Subcutaneous abdominal adipose tissue (tissue), 5 donors: ENCODE measurements around the gene NMRK1.

Source experiments
- H3K27ac ChIP-seq: one replicate; pipeline ENCODE4 v1.7.0; 2013; ENCODE audit warnings: low read depth, mild to moderate bottlenecking, inconsistent platforms, low read length, moderate library complexity
- H3K27me3 ChIP-seq, 5 donors: one replicate each; pipeline ENCODE4 v1.7.0; 2013; ENCODE audit warnings: low read length in 5 of 5, inconsistent platforms in 1 of 5; ENCODE audit not compliant: control insufficient read depth in 5 of 5, insufficient read depth in 4 of 5
- H3K36me3 ChIP-seq, 5 donors: one replicate each; pipeline ENCODE4 v1.7.0; 2013; ENCODE audit warnings: low read length in 5 of 5; ENCODE audit not compliant: control insufficient read depth in 5 of 5, insufficient read depth in 5 of 5
- H3K4me1 ChIP-seq, 5 donors: one replicate each; pipeline ENCODE4 v1.7.0; 2013; ENCODE audit warnings: low read length in 5 of 5, mild to moderate bottlenecking in 3 of 5, moderate library complexity in 1 of 5; ENCODE audit not compliant: control insufficient read depth in 5 of 5, insufficient read depth in 5 of 5
- H3K4me3 ChIP-seq, 5 donors: one replicate each; pipeline ENCODE4 v1.7.0; 2013; ENCODE audit warnings: low read length in 5 of 5, low read depth in 1 of 5
- H3K9ac ChIP-seq, 5 donors: one replicate each; pipeline ENCODE4 v1.7.0; 2013; ENCODE audit warnings: low read length in 5 of 5, mild to moderate bottlenecking in 4 of 5, moderate library complexity in 3 of 5
- H3K9me3 ChIP-seq, 5 donors: one replicate each; pipeline ENCODE4 v1.7.0; 2013; ENCODE audit warnings: low read length in 5 of 5; ENCODE audit not compliant: control insufficient read depth in 5 of 5
- donor health status: healthy.
- donor health status: healthy.
- donor health status: healthy.
- donor health status: healthy.
- donor health status: healthy.

Gene NMRK1

GRCh38 chr9:75065510-75065909 lies 22.4 kb downstream of the NMRK1 start:
- Histone ChIP-seq H3K27ac (no peak overlapping the region), H3K27me3 (no peaks in the 10 kb centered on the region), H3K4me1 (no peaks in the 10 kb centered on the region), H3K4me3 (no peak overlapping the region), H3K9ac (no peak overlapping the region), H3K9me3 (no peaks in the 10 kb centered on the region), H3K36me3 (peaks cover 37 to 66% (median 43%) of the 10 kb centered on the region in 5 donors)

DNA sequence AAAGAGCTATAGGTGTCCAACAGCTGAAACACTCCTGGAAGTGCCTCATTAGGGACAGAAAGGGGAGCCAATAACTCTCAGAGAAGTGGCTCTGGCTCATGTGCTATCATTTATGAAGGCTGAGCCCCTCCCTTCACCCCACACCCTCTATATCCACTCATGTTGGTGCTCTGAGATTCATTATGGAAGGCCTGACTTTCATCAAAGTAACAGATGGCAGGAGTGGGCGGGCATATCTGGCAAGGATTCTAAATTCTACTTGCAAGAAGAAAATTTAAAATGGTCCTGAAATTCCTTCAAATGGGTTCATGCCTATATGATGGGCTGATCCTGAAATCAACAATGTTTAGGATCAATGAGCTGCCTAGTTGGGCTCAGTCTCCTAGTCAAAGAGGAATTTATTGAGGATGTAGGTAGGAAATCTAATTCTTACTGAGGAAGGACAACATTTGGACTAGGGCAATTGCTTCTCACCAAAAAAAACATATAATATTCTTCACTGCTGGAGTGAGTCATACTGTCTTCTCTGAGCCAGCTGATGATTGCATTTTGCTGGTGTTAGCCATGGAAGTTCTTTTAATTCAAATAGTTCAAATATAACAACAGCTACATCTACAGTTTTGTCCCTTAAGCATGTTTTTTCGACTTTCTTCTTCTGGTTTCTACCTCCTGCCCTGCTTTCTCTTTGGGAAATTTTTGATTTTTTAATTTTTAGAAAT lies 23.5 kb downstream of the NMRK1 start:
- Histone ChIP-seq H3K27me3 (no peaks in the 10 kb centered on the region), H3K4me1 (no peaks in the 10 kb centered on the region), H3K9me3 (no peaks in the 10 kb centered on the region), H3K4me3 (no peak overlapping the region), H3K36me3 (peaks cover 35 to 63% (median 41%) of the 10 kb centered on the region in 5 donors), H3K9ac (no peak overlapping the region), H3K27ac (no peak overlapping the region)

- Histone ChIP-seq H3K4me1 (no peaks in the 10 kb centered on the region), H3K27me3 (no peaks in the 10 kb centered on the region), H3K27ac (no peak overlapping the region), H3K4me3 (no peak overlapping the region), H3K9ac (no peak overlapping the region), H3K36me3 (peaks cover 30 to 56% (median 39%) of the 10 kb centered on the region in 5 donors), H3K9me3 (no peaks in the 10 kb centered on the region)
Observed at GRCh38 chr9:75063556-75064305, 24.2 kb downstream of the NMRK1 start.

DNA sequence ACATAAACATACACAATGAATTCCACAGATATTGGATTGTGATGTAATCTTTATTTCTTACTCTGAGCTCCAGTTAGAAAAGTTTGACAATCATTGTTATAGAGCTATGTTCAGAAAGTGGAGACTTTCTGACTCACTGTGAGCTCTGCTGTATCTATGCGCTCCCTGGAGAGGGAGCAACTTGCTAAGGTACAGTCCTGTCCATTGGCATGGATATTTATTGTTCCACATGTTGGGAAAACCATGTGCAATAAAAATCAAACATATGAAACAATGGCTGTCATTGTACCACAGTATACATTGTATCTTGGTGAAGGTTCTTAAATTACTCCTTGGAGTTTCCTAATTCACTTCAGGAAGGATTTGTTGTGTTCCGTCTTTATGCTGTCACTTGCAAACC lies 26.8 kb downstream of the NMRK1 start:
- H3K27me3 ChIP-seq = no peaks in the 10 kb centered on the region
- H3K9ac ChIP-seq = no peak overlapping the region

DNA sequence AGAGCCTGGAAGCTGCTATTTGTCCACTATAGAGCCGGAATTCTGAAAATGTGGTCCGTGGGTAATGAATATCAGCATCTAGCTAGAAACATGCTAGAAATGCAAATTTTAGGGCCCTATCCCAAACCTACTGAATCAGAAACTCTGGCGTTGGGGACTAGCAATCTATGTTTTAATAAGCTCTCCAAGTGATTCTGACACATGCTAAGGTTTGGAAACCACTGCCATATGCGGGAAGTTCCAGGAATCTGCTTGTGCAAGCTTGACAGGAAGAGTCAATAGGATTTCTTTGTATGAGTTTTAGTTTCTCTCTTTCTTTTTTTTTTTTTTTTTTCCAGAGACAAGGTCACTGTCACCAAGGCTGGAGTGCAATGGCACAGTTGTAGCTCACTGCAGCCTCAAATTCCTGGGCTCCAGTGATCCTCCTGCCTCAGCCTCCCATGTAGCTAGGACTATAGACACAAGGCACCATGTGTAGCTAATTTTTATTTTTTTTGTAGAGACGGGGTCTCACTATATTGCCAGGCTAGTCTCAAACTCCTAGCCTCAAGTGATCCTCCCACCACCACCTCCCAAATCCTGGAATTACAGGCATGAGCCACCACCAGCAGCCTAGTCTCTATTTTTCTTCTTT lies 33.5 kb downstream of the NMRK1 start:
- H3K27ac ChIP-seq = no peak overlapping the region
- H3K4me3 ChIP-seq = no peak overlapping the region
- H3K9me3 ChIP-seq = peaks cover 0 to 4% (median 0%) of the 10 kb centered on the region in 5 donors
- H3K9ac ChIP-seq = no peak overlapping the region
- H3K27me3 ChIP-seq = no peaks in the 10 kb centered on the region
- H3K36me3 ChIP-seq = no peaks in the 10 kb centered on the region
- H3K4me1 ChIP-seq = no peaks in the 10 kb centered on the region

More for the DNA sequence above, 26.8 kb downstream of the NMRK1 start:
- Histone ChIP-seq H3K27ac (no peak overlapping the region), H3K36me3 (peaks cover 21 to 33% (median 22%) of the 10 kb centered on the region in 5 donors), H3K4me1 (no peaks in the 10 kb centered on the region), H3K9me3 (no peaks in the 10 kb centered on the region), H3K4me3 (no peak overlapping the region)

DNA sequence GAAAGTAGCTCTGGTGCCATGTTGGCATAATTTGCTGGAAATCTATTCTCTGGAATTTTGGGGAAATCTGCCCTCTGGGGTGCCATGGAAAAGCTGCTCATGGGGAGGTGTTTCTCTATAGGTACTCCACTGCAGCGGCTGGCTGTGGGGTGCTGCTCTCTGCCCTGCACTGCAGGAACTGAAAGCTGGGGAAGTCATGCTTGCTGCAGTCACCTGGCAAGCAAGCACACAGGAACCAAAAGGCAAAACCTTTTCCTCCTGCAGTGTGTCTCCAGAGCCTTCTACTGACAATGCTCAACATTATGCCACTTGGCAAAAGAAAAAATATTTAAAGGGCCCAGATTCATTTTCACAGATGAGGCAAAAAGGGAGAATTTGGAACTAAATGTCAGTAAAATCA lies 34.1 kb downstream of the NMRK1 start:
- no peaks in the 10 kb centered on the region for H3K27me3 ChIP-seq
- H3K4me1 ChIP-seq = no peaks in the 10 kb centered on the region
- no peak overlapping the region for H3K27ac ChIP-seq
- no peaks in the 10 kb centered on the region for H3K36me3 ChIP-seq
- H3K9me3 ChIP-seq = peaks cover 0 to 4% (median 0%) of the 10 kb centered on the region in 5 donors
- no peak overlapping the region for H3K4me3 ChIP-seq
- no peak overlapping the region for H3K9ac ChIP-seq

DNA sequence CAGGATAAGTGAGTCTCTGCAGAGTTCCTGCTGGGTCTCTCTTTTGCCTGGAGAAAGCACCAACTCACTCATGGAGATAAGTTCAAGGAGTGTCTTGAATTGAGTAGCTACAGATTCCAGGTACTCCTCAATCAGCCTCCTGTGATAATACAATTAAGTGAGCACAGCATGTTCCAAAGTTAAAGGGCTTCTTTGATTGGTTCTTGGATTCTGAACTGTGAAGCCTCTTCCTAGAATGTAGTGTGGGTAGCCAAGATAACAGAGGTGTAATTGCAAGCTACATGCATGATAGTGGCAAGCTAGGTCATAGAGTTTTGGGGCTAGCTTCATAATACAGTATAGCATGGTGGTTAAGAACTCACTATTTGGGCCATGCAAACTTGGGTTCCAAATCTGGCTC lies 36.7 kb downstream of the NMRK1 start:
- Histone ChIP-seq H3K4me1 (no peaks in the 10 kb centered on the region), H3K36me3 (no peaks in the 10 kb centered on the region), H3K9ac (no peak overlapping the region), H3K9me3 (peaks cover 0 to 4% (median 0%) of the 10 kb centered on the region in 5 donors), H3K27me3 (no peaks in the 10 kb centered on the region), H3K4me3 (no peak overlapping the region), H3K27ac (no peak overlapping the region)

DNA sequence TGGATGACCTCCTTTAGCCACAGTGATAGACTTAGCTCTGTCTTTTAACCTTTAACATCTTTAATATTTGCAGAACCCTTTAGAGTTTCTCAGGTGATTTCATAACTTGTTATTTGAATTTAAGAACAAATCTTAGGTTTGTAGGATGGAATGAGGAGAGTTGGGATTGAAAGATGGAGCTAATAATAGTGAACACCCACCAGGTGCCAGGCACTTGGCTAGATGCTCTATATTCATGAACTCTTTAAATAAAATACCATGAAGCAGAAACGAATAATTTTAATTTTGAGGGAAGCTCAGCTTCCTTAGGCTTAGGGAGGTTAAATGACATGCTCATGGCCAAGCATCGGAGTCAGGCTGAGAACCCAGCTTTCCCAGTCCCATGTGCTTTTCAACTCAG lies 40.4 kb downstream of the NMRK1 start:
- no peak overlapping the region for H3K9ac ChIP-seq
- no peaks in the 10 kb centered on the region for H3K27me3 ChIP-seq
- no peaks in the 10 kb centered on the region for H3K9me3 ChIP-seq
- no peaks in the 10 kb centered on the region for H3K36me3 ChIP-seq
- H3K4me1 ChIP-seq = no peaks in the 10 kb centered on the region
- H3K4me3 ChIP-seq = no peak overlapping the region
- H3K27ac ChIP-seq = no peak overlapping the region

GRCh38 chr9:75046725-75047345 lies 41.1 kb downstream of the NMRK1 start:
- Histone ChIP-seq H3K9me3 (no peaks in the 10 kb centered on the region), H3K27me3 (no peaks in the 10 kb centered on the region), H3K4me3 (no peak overlapping the region), H3K4me1 (no peaks in the 10 kb centered on the region), H3K9ac (no peak overlapping the region), H3K36me3 (no peaks in the 10 kb centered on the region), H3K27ac (no peak overlapping the region)

DNA sequence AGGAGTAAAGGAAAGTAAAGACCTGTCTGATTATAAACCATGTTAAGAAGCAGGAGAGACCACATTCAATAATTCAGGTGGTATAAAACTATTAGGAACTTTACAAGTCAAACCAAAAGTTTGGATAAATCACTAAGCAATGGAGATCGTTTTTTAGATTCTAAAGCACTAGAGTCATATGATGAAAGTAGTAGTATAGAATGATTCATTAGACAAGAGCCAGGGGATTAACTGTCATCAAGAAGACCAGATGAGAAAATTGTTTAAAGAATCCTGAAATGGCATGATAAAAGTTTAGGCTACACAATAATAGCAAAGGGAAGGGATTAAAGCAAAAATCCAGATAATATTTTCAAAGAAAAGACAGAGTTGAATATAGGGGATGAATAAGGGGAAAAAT lies 46.9 kb downstream of the NMRK1 start:
- Histone ChIP-seq H3K27me3 (no peaks in the 10 kb centered on the region), H3K27ac (no peak overlapping the region), H3K4me1 (no peaks in the 10 kb centered on the region), H3K4me3 (no peak overlapping the region), H3K9ac (no peak overlapping the region), H3K9me3 (no peaks in the 10 kb centered on the region), H3K36me3 (no peaks in the 10 kb centered on the region)
